A549 treated with AZD2906 at 1 μM for 4 hours (cell line): ENCODE measurements around the gene AMT. TPM values are rescaled to one million over a fixed set of nuclear protein-coding genes. Genes with fewer than 3 reads are reported as not detected.

Source experiments
- total RNA-seq: library from RNA; stranded (reverse); fragments of 200-300 nt; extraction: Qiagen RNA extraction; gene quantifications from 5 replicates; pipeline ENCODE4 v1.2.3, GENCODE V29; 2022

Gene AMT
- total RNA-seq, result 0.32 to 0.53 TPM (median 0.42 TPM) in 5 replicates

GRCh38 chr3:49422379-49423248, at the start of gene AMT:
AMT (minus strand) TSS chr3:49422473; CDS start chr3:49422450, 23 bp downstream.

GRCh38 chr3:49469936-49470713, 47.9 kb upstream of the AMT start, which contains the start of gene DAG1:
DAG1 (plus strand) TSS chr3:49470267; CDS start chr3:49510535, 40,268 bp downstream.

GRCh38 chr3:49411968-49412631, 10.2 kb downstream of the AMT start, which contains the start of the genes RHOA and TCTA:
RHOA (minus strand) TSS chr3:49411976; CDS start chr3:49375589, 36,387 bp downstream.
TCTA (plus strand) TSS chr3:49412423; CDS start chr3:49412427, 4 bp downstream.

Other genes with a start within 250 kb of the AMT start
- gene C3orf62, start 145.2 kb downstream of the AMT start, total RNA-seq, result 1.8 to 2.4 TPM (median 2.1 TPM) in 5 replicates
- gene USP4, start 82.4 kb downstream of the AMT start, total RNA-seq, result 11.9 to 15.5 TPM (median 14.2 TPM) in 5 replicates
- gene GPX1, start 64.1 kb downstream of the AMT start, total RNA-seq, result 272 to 325 TPM (median 297 TPM) in 5 replicates
- gene RHOA, start 10.5 kb downstream of the AMT start, total RNA-seq, result 459 to 577 TPM (median 461 TPM) in 5 replicates
- gene TCTA, start 10.1 kb downstream of the AMT start, total RNA-seq, result 20.8 to 24.4 TPM (median 23.1 TPM) in 5 replicates
- gene NICN1, start 6.9 kb upstream of the AMT start, total RNA-seq, result 4.8 to 6.1 TPM (median 5.6 TPM) in 5 replicates
- 47.2 to 61.1 TPM (median 56.0 TPM) in 5 replicates for gene DAG1, start 47.8 kb upstream of the AMT start, total RNA-seq
- 0.12 to 0.19 TPM (median 0.16 TPM) in 5 replicates for gene BSN, start 132.0 kb upstream of the AMT start, total RNA-seq